HL-60 (cell line): ENCODE measurements around the gene ZG16.

ENCODE experiments used
- CTCF ChIP-seq: IDR thresholded peaks from one replicate; pipeline ENCODE4 v1.5.1; 2011; ENCODE audit warnings: low read length, control low read depth, inconsistent platforms; ENCODE audit not compliant: insufficient read depth
- SPI1 ChIP-seq: IDR thresholded peaks from 2 replicates; pipeline ENCODE4 v1.6.1; 2012; ENCODE audit warnings: low read depth, mild to moderate bottlenecking, borderline replicate concordance
- TF ChIP-seq, protein P1 (sequence below): IDR thresholded peaks from 2 replicates; pipeline ENCODE4 v1.6.1; 2012; ENCODE audit warnings: low read depth; ENCODE audit not compliant: insufficient replicate concordance

DNA sequence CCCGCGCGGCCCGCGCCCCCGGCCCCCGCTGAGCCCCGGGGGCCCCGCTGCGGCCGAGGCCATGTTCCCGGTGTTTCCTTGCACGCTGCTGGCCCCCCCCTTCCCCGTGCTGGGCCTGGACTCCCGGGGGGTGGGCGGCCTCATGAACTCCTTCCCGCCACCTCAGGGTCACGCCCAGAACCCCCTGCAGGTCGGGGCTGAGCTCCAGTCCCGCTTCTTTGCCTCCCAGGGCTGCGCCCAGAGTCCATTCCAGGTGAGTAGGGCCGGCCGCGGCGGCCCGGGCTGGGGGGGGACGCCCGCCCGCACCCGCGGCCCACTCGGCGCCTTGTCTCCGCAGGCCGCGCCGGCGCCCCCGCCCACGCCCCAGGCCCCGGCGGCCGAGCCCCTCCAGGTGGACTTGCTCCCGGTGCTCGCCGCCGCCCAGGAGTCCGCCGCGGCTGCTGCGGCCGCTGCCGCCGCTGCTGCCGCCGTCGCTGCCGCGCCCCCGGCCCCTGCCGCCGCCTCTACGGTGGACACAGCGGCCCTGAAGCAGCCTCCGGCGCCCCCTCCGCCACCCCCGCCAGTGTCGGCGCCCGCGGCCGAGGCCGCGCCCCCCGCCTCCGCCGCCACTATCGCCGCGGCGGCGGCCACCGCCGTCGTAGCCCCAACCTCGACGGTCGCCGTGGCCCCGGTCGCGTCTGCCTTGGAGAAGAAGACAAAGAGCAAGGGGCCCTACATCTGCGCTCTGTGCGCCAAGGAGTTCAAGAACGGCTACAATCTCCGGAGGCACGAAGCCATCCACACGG, 28.8 kb downstream of the ZG16 start:
- no peak for TF ChIP-seq CTCF
- no peak for TF ChIP-seq SPI1
- TF ChIP-seq, protein P1, sequence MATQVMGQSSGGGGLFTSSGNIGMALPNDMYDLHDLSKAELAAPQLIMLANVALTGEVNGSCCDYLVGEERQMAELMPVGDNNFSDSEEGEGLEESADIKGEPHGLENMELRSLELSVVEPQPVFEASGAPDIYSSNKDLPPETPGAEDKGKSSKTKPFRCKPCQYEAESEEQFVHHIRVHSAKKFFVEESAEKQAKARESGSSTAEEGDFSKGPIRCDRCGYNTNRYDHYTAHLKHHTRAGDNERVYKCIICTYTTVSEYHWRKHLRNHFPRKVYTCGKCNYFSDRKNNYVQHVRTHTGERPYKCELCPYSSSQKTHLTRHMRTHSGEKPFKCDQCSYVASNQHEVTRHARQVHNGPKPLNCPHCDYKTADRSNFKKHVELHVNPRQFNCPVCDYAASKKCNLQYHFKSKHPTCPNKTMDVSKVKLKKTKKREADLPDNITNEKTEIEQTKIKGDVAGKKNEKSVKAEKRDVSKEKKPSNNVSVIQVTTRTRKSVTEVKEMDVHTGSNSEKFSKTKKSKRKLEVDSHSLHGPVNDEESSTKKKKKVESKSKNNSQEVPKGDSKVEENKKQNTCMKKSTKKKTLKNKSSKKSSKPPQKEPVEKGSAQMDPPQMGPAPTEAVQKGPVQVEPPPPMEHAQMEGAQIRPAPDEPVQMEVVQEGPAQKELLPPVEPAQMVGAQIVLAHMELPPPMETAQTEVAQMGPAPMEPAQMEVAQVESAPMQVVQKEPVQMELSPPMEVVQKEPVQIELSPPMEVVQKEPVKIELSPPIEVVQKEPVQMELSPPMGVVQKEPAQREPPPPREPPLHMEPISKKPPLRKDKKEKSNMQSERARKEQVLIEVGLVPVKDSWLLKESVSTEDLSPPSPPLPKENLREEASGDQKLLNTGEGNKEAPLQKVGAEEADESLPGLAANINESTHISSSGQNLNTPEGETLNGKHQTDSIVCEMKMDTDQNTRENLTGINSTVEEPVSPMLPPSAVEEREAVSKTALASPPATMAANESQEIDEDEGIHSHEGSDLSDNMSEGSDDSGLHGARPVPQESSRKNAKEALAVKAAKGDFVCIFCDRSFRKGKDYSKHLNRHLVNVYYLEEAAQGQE, result no peak
